Measurements from ENCODE around the gene PTPRM.

The PTPRM gene

DNA sequence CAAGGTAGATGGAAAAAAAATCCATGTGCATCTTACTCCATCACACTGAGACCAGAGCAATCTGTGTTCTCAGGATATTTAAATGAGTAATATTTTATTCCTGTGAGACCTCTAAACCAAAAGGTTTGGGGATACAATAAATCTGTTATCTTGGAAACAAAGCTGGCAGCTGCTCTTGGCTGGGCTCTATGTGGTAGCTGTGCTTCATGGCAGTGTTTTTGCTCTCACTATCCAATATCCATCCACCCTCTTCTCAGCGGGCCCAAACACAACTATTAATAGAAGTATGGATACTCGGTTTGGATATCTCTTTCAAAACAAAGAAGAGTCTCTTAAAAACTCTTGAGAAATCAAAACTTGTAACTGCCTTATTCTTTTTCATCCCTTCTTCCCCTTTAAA lies 797.3 kb downstream of the PTPRM start:
- DNase-seq = no peak
- Histone ChIP-seq H3K27ac (ENCODE audit: low read length) (no peak overlapping the region), H3K9me2 (replicated peaks; ENCODE audit: insufficient read depth, low read length) (no peaks in the 10 kb centered on the region), H3K27me3 (replicated peaks; ENCODE audit: insufficient read depth, low read length) (no peaks in the 10 kb centered on the region), H3K79me2 (ENCODE audit: low read length) (no peaks in the 10 kb centered on the region), H3F3A (ENCODE audit: insufficient read depth, low read length) (peaks cover 9% of the 10 kb centered on the region), H2AFZ (ENCODE audit: low read length) (no peak overlapping the region), H4K20me1 (ENCODE audit: insufficient read depth, low read length) (no peaks in the 10 kb centered on the region), H3K4me2 (ENCODE audit: low read depth, low read length) (no peak overlapping the region), H3K4me1 (ENCODE audit: low read length) (0 out of 2 replicates have a peak, but pooled peaks cover 3% of the 10 kb centered on the region), H3K36me3 (replicated peaks; ENCODE audit: insufficient read depth, low read length) (no peaks in the 10 kb centered on the region), H3K4me3 (ENCODE audit: low read length) (no peak overlapping the region), H3K9ac (ENCODE audit: low read length) (no peak overlapping the region), H3K9me3 (replicated peaks; ENCODE audit: insufficient read depth, low read length) (no peaks in the 10 kb centered on the region)
- TF ChIP-seq EZH2 (optimal IDR thresholded peaks at IDR 0.05; ENCODE audit: low read depth, low read length) = no peak
- TF ChIP-seq EZH2phosphoT487 (IDR thresholded peaks at IDR 0.05; ENCODE audit: low read length) = no peak
- TF ChIP-seq, protein P1, sequence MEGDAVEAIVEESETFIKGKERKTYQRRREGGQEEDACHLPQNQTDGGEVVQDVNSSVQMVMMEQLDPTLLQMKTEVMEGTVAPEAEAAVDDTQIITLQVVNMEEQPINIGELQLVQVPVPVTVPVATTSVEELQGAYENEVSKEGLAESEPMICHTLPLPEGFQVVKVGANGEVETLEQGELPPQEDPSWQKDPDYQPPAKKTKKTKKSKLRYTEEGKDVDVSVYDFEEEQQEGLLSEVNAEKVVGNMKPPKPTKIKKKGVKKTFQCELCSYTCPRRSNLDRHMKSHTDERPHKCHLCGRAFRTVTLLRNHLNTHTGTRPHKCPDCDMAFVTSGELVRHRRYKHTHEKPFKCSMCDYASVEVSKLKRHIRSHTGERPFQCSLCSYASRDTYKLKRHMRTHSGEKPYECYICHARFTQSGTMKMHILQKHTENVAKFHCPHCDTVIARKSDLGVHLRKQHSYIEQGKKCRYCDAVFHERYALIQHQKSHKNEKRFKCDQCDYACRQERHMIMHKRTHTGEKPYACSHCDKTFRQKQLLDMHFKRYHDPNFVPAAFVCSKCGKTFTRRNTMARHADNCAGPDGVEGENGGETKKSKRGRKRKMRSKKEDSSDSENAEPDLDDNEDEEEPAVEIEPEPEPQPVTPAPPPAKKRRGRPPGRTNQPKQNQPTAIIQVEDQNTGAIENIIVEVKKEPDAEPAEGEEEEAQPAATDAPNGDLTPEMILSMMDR (IDR thresholded peaks at IDR 0.05; ENCODE audit: low read length) = no peak

GRCh38 chr18:8365006-8365405 lies 797.9 kb downstream of the PTPRM start:
- peaks cover 9% of the 10 kb centered on the region for H3F3A ChIP-seq (ENCODE audit: insufficient read depth, low read length)
- H3K27me3 ChIP-seq (replicated peaks; ENCODE audit: insufficient read depth, low read length) = no peaks in the 10 kb centered on the region
- H3K4me2 ChIP-seq (ENCODE audit: low read depth, low read length) = no peak overlapping the region
- 0 out of 2 replicates have a peak, but pooled peaks cover 3% of the 10 kb centered on the region for H3K4me1 ChIP-seq (ENCODE audit: low read length)
- DNase-seq = no peak
- no peaks in the 10 kb centered on the region for H4K20me1 ChIP-seq (ENCODE audit: insufficient read depth, low read length)
- H3K9me2 ChIP-seq (replicated peaks; ENCODE audit: insufficient read depth, low read length) = no peaks in the 10 kb centered on the region
- H3K9ac ChIP-seq (ENCODE audit: low read length) = no peak overlapping the region
- H3K79me2 ChIP-seq (ENCODE audit: low read length) = no peaks in the 10 kb centered on the region
- H3K9me3 ChIP-seq (replicated peaks; ENCODE audit: insufficient read depth, low read length) = no peaks in the 10 kb centered on the region
- H2AFZ ChIP-seq (ENCODE audit: low read length) = no peak overlapping the region
- no peak overlapping the region for H3K4me3 ChIP-seq (ENCODE audit: low read length)
- H3K27ac ChIP-seq (ENCODE audit: low read length) = no peak overlapping the region
- H3K36me3 ChIP-seq (replicated peaks; ENCODE audit: insufficient read depth, low read length) = no peaks in the 10 kb centered on the region
- TF ChIP-seq EZH2phosphoT487 (IDR thresholded peaks at IDR 0.05; ENCODE audit: low read length) = no peak
- no peak for TF ChIP-seq EZH2 (optimal IDR thresholded peaks at IDR 0.05; ENCODE audit: low read depth, low read length)
- TF ChIP-seq, protein P1 (IDR thresholded peaks at IDR 0.05; ENCODE audit: low read length) = no peak

GRCh38 chr18:8365528-8365927 lies 798.4 kb downstream of the PTPRM start:
- Histone ChIP-seq H3F3A (ENCODE audit: insufficient read depth, low read length) (peaks cover 9% of the 10 kb centered on the region), H3K79me2 (ENCODE audit: low read length) (no peaks in the 10 kb centered on the region), H3K27me3 (replicated peaks; ENCODE audit: insufficient read depth, low read length) (no peaks in the 10 kb centered on the region), H3K4me1 (ENCODE audit: low read length) (0 out of 2 replicates have a peak, but pooled peaks cover 3% of the 10 kb centered on the region), H4K20me1 (ENCODE audit: insufficient read depth, low read length) (no peaks in the 10 kb centered on the region), H3K27ac (ENCODE audit: low read length) (no peak overlapping the region), H3K36me3 (replicated peaks; ENCODE audit: insufficient read depth, low read length) (no peaks in the 10 kb centered on the region), H3K9me3 (replicated peaks; ENCODE audit: insufficient read depth, low read length) (no peaks in the 10 kb centered on the region), H3K9me2 (replicated peaks; ENCODE audit: insufficient read depth, low read length) (no peaks in the 10 kb centered on the region), H2AFZ (ENCODE audit: low read length) (no peak overlapping the region), H3K4me2 (ENCODE audit: low read depth, low read length) (no peak overlapping the region), H3K9ac (ENCODE audit: low read length) (no peak overlapping the region), H3K4me3 (ENCODE audit: low read length) (no peak overlapping the region)
- TF ChIP-seq, protein P1 (IDR thresholded peaks at IDR 0.05; ENCODE audit: low read length) = no peak
- TF ChIP-seq EZH2phosphoT487 (IDR thresholded peaks at IDR 0.05; ENCODE audit: low read length) (no peak), EZH2 (optimal IDR thresholded peaks at IDR 0.05; ENCODE audit: low read depth, low read length) (no peak)
- no peak for DNase-seq
